Skeletal muscle satellite cell (primary cell): ENCODE measurements around the gene PAXIP1.

Experiments
- H3K27me3 ChIP-seq: 2 replicates; pipeline ENCODE4 v1.7.0; 2013; ENCODE audit warnings: low read length; ENCODE audit not compliant: control insufficient read depth, insufficient read depth
- H3K36me3 ChIP-seq: 2 replicates; pipeline ENCODE4 v1.7.0; 2013; ENCODE audit warnings: mild to moderate bottlenecking, control low read depth, low read length; ENCODE audit not compliant: insufficient read depth
- H3K4me1 ChIP-seq: 2 replicates; pipeline ENCODE4 v1.7.0; 2013; ENCODE audit warnings: low read length; ENCODE audit not compliant: control insufficient read depth, insufficient read depth
- H3K4me2 ChIP-seq: 2 replicates; pipeline ENCODE4 v1.7.0; 2013; ENCODE audit warnings: mild to moderate bottlenecking, low read length
- H3K4me3 ChIP-seq: 2 replicates; pipeline ENCODE4 v1.7.0; 2013; ENCODE audit warnings: low read length
- H3K9ac ChIP-seq: 2 replicates; pipeline ENCODE4 v1.7.0; 2013; ENCODE audit warnings: mild to moderate bottlenecking, low read depth, low read length, moderate library complexity
- H3K9me3 ChIP-seq: replicated peaks from 2 replicates; pipeline ENCODE4 v1.7.0; 2013; ENCODE audit warnings: mild to moderate bottlenecking, control low read depth, low read length

Gene PAXIP1

DNA sequence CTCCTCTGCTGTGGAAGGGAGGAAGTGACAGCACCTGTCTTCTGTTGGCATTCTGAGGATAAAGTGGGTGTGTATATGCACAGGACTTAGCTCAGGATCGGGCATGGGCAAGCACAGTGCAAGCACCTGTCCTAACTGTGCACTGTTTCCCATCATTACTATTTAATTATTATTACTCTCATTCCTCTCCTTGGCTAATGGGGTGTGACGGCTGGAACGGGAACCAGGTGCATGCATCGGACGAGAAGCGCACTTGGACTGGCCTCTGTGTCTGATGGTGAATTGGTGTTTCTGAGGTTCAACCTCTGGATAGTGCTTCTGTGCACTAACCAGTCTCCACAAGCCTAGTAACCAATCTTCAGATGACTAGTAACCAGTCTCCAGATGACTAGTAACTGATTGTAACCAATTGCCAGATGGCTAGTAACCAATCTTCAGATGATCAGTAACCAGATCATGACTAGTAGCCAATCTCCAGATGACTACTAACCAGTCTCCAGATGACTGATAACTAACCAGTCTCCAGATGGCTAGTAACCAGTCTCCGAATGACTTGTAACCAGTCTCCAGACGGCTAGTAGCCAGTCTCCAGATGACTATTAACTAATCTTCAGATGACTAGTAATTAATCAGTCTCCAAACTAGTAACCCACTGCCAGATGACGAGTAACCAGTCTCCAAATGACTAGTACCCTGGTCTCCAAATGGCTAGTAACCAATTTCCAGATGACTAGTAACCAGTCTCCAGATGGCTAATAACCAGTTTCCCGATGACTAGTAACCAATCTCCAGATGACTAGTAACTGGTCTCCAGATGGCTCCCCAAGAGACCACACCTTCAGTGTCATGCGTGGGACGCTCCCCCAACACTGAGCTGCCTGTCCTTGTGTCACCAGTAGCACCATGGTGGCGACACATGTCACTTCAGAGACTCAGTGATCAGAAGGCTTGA is 85.8 kb downstream of the PAXIP1 start:
- no peak overlapping the region for H3K4me2 ChIP-seq
- H3K27me3 ChIP-seq = peaks cover 12% of the 10 kb centered on the region
- no peaks in the 10 kb centered on the region for H3K36me3 ChIP-seq
- no peak overlapping the region for H3K4me3 ChIP-seq
- H3K9ac ChIP-seq = no peak overlapping the region
- no peaks in the 10 kb centered on the region for H3K9me3 ChIP-seq
- peaks cover 5% of the 10 kb centered on the region for H3K4me1 ChIP-seq

DNA sequence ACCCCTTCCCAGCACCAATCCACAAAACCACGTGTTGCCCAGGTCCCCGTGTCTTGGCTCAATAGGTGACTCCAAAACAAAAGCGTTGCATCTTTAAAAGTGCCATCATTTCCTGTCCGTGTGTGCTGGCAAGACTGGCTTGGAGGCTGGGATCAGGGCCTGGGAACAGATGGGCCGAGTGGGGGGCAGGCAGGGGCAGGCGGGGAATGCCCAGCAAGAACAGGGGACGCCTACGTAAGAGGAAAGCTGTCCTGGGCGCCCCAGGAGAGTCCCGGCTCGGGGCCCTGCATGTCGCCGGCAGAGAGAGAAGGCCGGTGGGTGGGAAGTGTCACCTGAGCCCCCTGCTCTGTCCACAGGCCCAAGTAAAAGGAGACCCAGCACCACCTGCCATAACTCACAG is 86.5 kb downstream of the PAXIP1 start:
- Histone ChIP-seq H3K9me3 (no peaks in the 10 kb centered on the region), H3K9ac (no peak overlapping the region), H3K4me2 (no peak overlapping the region), H3K4me3 (no peak overlapping the region), H3K4me1 (peaks cover 5% of the 10 kb centered on the region), H3K36me3 (no peaks in the 10 kb centered on the region), H3K27me3 (peaks cover 12% of the 10 kb centered on the region)

DNA sequence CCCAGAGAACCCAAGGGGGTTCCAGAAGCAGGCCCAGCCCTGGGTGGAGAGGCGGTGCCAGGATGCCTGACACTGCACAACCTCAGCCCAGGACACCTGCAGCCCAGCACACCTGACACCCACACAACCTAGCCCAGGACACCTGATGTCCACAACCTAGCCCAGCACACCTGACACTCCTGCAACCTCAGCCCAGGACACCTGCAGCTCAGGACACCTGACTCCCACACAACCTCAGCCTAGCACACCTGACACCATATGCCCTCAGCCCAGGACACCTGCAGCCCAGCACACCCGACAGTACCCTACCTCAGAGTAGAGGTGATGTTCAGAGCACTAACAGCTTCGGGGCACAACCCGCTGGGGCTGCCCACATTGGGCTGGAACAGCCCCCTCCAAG is 87.3 kb downstream of the PAXIP1 start:
- no peaks in the 10 kb centered on the region for H3K36me3 ChIP-seq
- H3K4me1 ChIP-seq = peaks cover 5% of the 10 kb centered on the region
- no peaks in the 10 kb centered on the region for H3K9me3 ChIP-seq
- no peak overlapping the region for H3K4me3 ChIP-seq
- no peak overlapping the region for H3K4me2 ChIP-seq
- H3K27me3 ChIP-seq = peaks cover 12% of the 10 kb centered on the region
- no peak overlapping the region for H3K9ac ChIP-seq

DNA sequence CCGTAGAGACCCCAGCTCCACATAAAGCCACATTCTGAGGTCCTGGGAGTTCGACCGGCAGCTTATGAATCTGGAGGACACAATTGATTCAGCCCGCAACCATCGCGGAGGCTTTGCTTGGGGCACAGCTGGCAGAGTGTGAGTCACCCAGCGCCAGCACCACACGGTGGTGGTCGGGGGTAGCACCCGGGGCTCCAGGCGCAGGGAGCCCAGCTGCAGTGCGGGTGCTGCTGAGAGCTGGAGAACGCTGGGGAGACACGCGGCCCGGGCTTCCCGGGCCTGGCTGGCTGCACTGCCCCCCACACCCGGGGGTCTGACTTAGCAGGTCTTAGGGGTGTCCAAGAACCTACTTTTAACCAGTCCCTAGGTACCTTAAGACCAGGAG is 87.9 kb downstream of the PAXIP1 start:
- H3K4me1 ChIP-seq = peaks cover 4% of the 10 kb centered on the region
- H3K4me2 ChIP-seq = no peak overlapping the region
- H3K9me3 ChIP-seq = no peaks in the 10 kb centered on the region
- H3K9ac ChIP-seq = no peak overlapping the region
- no peak overlapping the region for H3K4me3 ChIP-seq
- H3K27me3 ChIP-seq = peaks cover 12% of the 10 kb centered on the region
- no peaks in the 10 kb centered on the region for H3K36me3 ChIP-seq

DNA sequence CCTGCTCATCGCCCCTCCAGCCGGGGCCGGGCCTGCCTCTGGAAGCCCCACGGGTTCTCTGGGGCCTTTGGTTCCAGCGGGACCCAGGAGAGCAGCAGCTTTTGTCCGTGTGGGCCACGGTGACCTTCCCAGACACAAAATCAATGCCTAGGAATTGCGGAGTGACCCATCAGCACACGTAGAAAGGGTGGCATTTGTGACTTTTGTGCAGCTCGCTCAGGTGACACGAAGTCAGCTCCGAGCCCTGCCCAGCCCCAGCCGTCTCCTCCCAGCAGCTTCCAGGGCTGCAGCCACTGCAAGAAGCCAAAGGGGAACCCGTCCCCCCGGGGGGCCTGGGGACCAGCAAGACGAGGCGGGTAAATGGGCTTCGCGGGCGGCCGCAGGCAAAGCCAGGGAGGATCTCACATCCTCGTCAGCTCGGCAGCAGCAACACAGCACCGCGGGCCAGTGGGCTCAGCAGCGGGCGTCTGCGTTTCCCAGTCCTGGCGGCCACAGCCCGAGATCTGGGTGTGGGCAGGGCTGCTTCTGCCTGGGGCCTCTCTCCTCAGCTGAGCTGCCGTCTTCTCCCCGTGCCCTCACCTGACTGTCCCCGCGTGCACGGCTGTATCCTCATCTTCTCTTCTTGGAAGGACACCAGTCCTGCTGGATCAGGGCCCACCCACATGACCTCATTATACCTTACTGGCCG is 88.5 kb downstream of the PAXIP1 start:
- no peaks in the 10 kb centered on the region for H3K36me3 ChIP-seq
- H3K4me2 ChIP-seq = no peak overlapping the region
- H3K9me3 ChIP-seq = no peaks in the 10 kb centered on the region
- no peak overlapping the region for H3K4me3 ChIP-seq
- no peaks in the 10 kb centered on the region for H3K4me1 ChIP-seq
- H3K9ac ChIP-seq = no peak overlapping the region
- peaks cover 12% of the 10 kb centered on the region for H3K27me3 ChIP-seq

DNA sequence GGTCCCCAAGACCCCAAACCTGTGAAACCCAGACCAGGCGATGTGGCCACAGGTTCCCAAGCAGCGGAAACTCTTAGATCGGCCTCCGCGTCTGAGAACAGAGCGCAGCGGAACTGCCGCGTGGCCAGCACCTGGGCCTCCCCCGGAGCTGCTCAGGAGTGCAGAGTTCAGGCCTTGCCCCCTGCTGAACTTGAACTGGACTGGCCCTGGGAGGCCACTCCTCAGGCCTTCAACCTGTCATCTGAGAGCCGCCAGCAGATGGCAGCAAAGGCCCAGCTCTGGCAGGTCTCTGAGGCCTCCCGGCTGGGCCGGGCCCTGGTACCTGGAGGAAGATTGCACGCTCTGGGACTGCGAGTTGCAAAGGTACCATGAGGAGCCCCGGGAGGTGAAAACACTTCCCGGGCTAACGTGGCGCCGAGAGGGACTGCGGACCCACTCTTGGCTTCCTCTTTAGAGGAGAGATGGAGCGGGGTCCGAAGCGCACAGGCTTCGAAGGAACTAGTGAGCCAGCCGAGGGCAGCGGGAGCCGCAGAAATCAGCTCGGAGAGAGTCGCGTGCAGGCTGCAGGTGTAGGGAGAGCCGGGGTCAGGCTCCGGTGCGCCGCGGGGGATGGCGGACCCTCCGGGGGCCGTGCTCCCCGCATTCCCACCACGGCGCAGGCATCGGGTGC is 89.2 kb downstream of the PAXIP1 start:
- Histone ChIP-seq H3K4me3 (no peak overlapping the region), H3K27me3 (peaks cover 8% of the 10 kb centered on the region), H3K4me1 (no peaks in the 10 kb centered on the region), H3K36me3 (no peaks in the 10 kb centered on the region), H3K4me2 (peak overlapping the region; percentile 48), H3K9me3 (no peaks in the 10 kb centered on the region), H3K9ac (no peak overlapping the region)

DNA sequence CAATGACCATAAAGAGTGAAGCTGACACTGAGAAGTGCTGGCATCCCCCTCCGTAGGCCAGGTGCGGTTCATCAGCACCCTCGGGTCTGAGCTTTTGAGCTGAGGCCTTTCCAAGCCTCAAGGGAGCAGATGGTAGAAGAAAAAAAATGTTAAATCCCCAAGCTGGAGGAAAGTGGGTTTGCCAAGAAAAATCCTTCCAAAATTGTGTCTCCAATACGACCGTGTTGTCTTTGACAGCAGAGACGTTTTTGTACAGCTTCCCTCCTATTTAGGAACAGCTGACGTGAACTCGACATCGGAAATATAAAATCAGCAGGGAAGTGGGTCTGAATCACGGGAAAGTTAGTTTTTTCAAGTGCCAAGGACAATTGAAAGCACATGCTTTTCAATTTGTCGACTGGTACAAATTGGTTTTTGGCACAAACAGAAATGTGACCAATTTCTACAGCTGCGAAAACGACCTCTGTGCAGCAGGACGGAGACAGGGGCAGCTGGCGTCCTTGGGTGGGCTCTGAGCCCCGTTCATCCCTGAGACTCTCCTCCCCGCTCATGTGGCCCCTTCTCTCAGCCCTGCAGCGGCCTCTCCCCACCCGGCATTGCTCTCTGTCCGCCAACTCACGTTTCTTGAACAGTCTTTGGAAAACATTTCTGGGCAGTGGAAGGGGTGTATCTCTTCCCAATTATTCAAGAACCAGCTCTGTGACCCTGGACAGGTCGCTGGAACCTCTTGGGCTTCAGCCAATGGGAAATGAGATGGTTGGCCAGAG is 89.9 kb downstream of the PAXIP1 start:
- H3K9ac ChIP-seq = no peak overlapping the region
- H3K36me3 ChIP-seq = no peaks in the 10 kb centered on the region
- no peaks in the 10 kb centered on the region for H3K4me1 ChIP-seq
- no peak overlapping the region for H3K4me3 ChIP-seq
- no peak overlapping the region for H3K4me2 ChIP-seq
- no peaks in the 10 kb centered on the region for H3K9me3 ChIP-seq
- peaks cover 8% of the 10 kb centered on the region for H3K27me3 ChIP-seq

DNA sequence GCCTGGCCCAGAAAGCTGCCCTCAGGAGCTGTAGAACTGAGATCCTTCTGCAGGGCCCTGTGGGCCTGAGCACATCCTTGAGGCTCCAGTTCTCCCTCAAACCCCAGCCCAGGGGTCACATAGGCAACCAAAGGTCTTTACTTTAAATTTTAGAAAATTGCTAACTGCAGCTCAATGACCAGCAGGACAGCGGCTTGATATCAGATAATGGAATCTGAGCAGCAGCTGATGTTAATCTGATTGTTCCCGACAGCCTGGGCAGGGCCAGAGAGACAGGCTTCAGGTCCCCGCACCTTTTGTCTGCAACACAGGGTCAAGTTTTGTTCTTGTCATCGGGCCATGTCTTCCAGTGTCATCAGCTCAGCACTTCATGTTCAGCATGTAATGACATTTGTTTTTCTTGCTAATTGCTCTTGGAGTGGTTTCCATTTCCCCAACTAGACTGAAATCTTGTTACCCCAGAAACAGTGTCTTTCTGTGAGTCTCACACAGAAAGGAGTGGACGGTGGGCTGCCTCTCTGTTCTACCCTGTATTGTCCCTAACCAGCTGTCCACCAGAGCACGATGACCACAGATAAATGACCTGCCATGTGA is 91.0 kb downstream of the PAXIP1 start:
- H3K4me2 ChIP-seq = no peak overlapping the region
- peaks cover 8% of the 10 kb centered on the region for H3K27me3 ChIP-seq

DNA sequence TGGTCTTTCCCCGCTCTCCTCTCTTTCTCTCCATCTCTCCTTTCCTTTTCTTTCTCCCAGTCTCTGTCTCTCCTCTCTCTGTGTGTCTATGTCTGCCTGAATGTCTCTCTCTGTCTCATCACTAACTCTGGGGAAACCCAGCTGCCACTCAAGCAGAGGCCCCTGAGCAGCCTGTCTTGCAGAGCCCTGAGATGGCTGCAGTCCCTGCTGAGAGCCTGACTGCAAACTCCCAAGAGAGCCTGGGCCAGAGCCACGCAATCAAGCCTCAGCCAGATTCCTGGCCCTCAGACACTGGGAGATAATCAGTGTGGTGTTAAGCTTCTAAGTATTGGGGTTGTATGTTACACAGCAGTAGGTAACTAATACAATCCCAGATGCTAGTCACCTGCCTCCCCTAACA is 91.5 kb downstream of the PAXIP1 start:
- Histone ChIP-seq H3K36me3 (no peaks in the 10 kb centered on the region), H3K27me3 (peaks cover 8% of the 10 kb centered on the region), H3K4me3 (no peak overlapping the region), H3K9ac (no peak overlapping the region), H3K4me2 (no peak overlapping the region), H3K4me1 (no peaks in the 10 kb centered on the region), H3K9me3 (no peaks in the 10 kb centered on the region)

More for the DNA sequence above, 91.0 kb downstream of the PAXIP1 start:
- no peak overlapping the region for H3K9ac ChIP-seq
- H3K4me3 ChIP-seq = no peak overlapping the region
- H3K36me3 ChIP-seq = no peaks in the 10 kb centered on the region
- H3K4me1 ChIP-seq = no peaks in the 10 kb centered on the region
- H3K9me3 ChIP-seq = no peaks in the 10 kb centered on the region

DNA sequence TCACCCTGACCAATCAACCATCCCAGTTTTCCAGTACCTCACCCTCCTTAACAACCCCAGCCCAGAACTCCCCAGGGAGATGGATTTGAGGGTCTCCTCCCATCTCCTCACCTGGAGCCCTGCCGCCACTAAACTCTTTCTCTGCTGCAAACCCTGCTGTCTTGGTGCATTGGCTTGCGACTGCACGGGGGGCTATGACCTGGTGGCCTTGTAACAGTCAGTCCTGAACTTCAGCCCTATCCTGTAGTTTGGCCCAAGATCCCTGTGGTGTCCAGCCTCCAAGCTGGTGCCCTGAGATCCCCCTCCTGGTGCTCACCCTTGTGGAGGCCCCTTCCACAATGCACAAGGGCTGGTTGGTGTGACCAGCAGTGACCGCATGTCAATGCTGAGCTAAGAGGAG is 91.9 kb downstream of the PAXIP1 start:
- Histone ChIP-seq H3K4me1 (no peaks in the 10 kb centered on the region), H3K27me3 (peaks cover 8% of the 10 kb centered on the region), H3K9ac (no peak overlapping the region), H3K9me3 (no peaks in the 10 kb centered on the region), H3K36me3 (no peaks in the 10 kb centered on the region), H3K4me2 (no peak overlapping the region), H3K4me3 (no peak overlapping the region)

DNA sequence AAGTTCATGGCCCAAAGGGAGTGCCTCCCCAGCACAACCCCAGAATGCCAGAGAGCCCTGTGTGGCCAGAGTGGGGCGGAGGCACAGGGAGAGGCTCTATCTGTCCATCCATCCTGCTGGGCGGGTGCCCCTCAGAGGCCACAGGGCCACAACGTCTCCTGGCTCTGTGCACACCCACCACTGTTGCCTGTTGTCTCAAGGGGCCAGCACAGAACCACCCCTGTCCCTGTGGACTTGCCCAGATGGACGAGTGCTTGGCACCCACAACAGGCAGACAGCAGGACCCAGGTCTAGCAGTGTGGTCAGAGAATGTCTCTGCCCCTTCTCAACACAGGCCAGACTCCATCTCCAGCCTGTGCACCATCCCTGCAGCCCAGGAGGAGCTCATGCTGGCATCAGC is 92.8 kb downstream of the PAXIP1 start:
- peaks cover 8% of the 10 kb centered on the region for H3K27me3 ChIP-seq
- no peak overlapping the region for H3K4me3 ChIP-seq
- H3K36me3 ChIP-seq = no peaks in the 10 kb centered on the region
- H3K9me3 ChIP-seq = no peaks in the 10 kb centered on the region
- no peak overlapping the region for H3K4me2 ChIP-seq
- H3K4me1 ChIP-seq = no peaks in the 10 kb centered on the region
- H3K9ac ChIP-seq = no peak overlapping the region
